Hypothalamus (tissue), 51 donors: ENCODE measurements around the gene WNT8A.
A peak's percentile ranks its signal among the peaks of the same experiment; 100 is the strongest.

Experiments used
- DNase-seq, 51 donors: peaks; one replicate each; lab custom pipeline; 2025; lab: John Stamatoyannopoulos, UW

WNT8A gene

GRCh38 chr5:138138949-138139780 lies 55.3 kb downstream of the WNT8A start, which contains the start of gene NME5:
TSS of gene NME5 (minus strand) at chr5:138139428. CDS start at chr5:138138780, 648 bp downstream.
- peak in 49 of 51 donors; percentile 4 to 80 (median 52) for DNase-seq

DNA sequence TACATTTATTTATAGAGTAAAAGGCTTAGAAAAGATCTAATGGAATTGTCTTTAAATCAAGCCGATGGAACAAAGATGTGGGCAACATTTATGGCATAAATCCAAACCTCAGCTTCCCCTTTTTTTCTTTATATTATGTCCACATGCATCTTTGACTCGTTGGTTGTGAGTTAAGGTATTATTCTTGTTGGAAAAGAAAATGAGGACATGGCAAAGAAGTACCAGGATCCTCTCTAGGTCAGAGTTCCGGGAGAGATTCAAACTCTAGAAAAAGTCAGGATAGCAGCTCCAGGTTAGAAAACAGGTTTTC lies 55.9 kb downstream of the WNT8A start:
- DNase-seq, result no peak

- no peak for DNase-seq
Measured at GRCh38 chr5:138140268-138140667, 56.4 kb downstream of the WNT8A start.
